ENCODE results near the gene AMH.

DNA sequence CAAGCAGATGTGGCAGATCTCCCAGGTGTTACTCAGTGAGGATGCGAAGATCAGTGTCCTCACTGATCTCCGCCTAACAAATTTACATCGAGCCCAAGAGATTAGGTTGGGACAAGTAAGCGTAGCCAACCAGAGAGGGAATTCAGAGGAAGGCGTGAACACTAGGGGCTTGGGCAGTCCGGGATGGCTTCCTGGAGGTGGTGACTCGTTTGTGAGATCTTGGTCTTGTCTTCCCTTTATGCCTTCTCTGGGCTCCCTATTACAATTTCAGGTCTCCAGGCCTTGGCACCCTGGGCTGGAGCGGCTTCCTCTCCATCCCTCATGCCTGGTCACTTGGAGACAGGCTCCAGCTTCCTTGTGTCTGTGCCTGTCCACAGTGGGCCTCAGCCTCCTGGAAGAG lies 6.3 kb upstream of the AMH start:
- no peak for TF ChIP-seq CTCF (conservative IDR thresholded peaks at IDR 0.05; ENCODE audit: low read length)
- no peak for TF ChIP-seq EZH2phosphoT487 (IDR thresholded peaks at IDR 0.05; ENCODE audit: borderline replicate concordance)

Data from Loucy (cell line).